PC-3 (cell line): ENCODE measurements around the gene SCD.

Source experiments
- EZH2 ChIP-seq: fragments of 300-600 bp; sonication (generic); IDR thresholded peaks from one replicate; pipeline ENCODE4 v1.6.1; 2017; ENCODE audit warnings: antibody characterized with exemption, mild to moderate bottlenecking, low read length; ENCODE audit not compliant: unreplicated experiment
- EZH2phosphoT487 ChIP-seq: fragments of 300-600 bp; sonication (generic); IDR thresholded peaks from 2 replicates; pipeline ENCODE4 v1.6.1; 2018; ENCODE audit warnings: mild to moderate bottlenecking, antibody characterized with exemption, low read length, borderline replicate concordance
- TF ChIP-seq, protein P1 (sequence below): fragments of 300-600 bp; sonication (generic); conservative IDR thresholded peaks from 2 replicates; pipeline ENCODE4 v1.5.1; 2017; ENCODE audit warnings: antibody characterized with exemption, low read depth, mild to moderate bottlenecking, low read length

DNA sequence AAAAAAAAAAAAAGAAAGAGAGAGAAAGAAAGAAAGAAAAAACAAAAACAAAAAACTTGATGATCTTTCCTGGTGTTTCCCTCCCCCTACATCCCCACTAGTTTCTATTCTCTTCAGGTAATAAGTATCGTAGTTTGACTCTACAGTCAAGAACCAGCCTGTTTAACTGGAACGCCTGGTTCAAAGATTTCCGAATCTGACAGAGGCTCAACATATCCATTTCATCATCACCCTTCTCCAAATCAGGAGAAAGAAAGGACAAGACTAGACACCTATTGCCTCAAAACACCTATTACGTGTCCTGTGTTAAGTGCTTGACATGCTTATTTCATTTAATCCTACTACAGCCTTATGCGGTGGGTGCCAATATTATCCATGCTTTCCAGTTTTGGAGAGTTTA, 40.2 kb upstream of the SCD start:
- TF ChIP-seq, protein P1, sequence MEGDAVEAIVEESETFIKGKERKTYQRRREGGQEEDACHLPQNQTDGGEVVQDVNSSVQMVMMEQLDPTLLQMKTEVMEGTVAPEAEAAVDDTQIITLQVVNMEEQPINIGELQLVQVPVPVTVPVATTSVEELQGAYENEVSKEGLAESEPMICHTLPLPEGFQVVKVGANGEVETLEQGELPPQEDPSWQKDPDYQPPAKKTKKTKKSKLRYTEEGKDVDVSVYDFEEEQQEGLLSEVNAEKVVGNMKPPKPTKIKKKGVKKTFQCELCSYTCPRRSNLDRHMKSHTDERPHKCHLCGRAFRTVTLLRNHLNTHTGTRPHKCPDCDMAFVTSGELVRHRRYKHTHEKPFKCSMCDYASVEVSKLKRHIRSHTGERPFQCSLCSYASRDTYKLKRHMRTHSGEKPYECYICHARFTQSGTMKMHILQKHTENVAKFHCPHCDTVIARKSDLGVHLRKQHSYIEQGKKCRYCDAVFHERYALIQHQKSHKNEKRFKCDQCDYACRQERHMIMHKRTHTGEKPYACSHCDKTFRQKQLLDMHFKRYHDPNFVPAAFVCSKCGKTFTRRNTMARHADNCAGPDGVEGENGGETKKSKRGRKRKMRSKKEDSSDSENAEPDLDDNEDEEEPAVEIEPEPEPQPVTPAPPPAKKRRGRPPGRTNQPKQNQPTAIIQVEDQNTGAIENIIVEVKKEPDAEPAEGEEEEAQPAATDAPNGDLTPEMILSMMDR: no peak
- TF ChIP-seq EZH2phosphoT487 (no peak), EZH2 (no peak)
